SK-N-MC (cell line): ENCODE results near the gene CIITA.

Experiments
- EZH2 ChIP-seq: fragments of 200-600 bp; sonication (generic); IDR thresholded peaks from one replicate; pipeline ENCODE4 v1.6.1; 2017; ENCODE audit warnings: antibody characterized with exemption
- FOXP2 ChIP-seq: optimal IDR thresholded peaks from 2 replicates; pipeline ENCODE3; 2011; ENCODE audit warnings: mild to moderate bottlenecking, moderate library complexity; ENCODE audit not compliant: insufficient read depth; ENCODE audit errors: extremely low read length, control extremely low read depth
- POLR2AphosphoS5 ChIP-seq: IDR thresholded peaks from 2 replicates; pipeline ENCODE4 v1.6.1; 2012; ENCODE audit warnings: mild to moderate bottlenecking, low read depth, low read length, borderline replicate concordance

DNA sequence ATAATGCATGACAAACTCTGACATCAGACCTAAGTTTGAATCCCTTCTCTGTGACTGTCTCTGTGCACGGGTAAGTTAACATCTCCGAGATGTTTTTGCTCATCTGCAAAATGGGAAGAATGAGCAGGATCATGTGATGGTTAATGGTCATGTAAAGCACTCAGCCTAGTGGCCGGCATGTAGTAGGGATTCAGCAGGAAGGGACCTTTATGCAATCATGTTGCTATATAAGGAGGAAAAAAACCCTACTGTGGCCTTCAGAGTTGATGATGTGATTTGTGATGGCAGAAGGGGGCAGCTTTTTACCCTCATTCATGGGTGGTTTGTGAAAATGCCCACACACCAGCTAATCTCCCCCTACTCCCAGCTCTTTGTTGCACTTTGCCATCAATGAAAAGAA, 91.5 kb downstream of the CIITA start:
- TF ChIP-seq EZH2 = no peak
- no peak for TF ChIP-seq POLR2AphosphoS5
- TF ChIP-seq FOXP2 = no peak
